Trophoblast cell (in vitro differentiated cells and primary cell): ENCODE results near the gene PPTC7.

ENCODE experiments used
- DNase-seq, 2 donors: peaks; one replicate each; pipeline ENCODE4 v3.0.0-alpha.2; 2016
- H2AFZ ChIP-seq: 2 replicates; pipeline ENCODE4 v1.6.1; 2013; ENCODE audit warnings: low read length, moderate library complexity, mild to moderate bottlenecking; ENCODE audit not compliant: insufficient read depth, poor library complexity
- H2AK5ac ChIP-seq: 2 replicates; pipeline ENCODE4 v1.6.1; 2013; ENCODE audit warnings: mild to moderate bottlenecking, low read length
- H2BK120ac ChIP-seq: 2 replicates; pipeline ENCODE4 v1.6.1; 2013; ENCODE audit warnings: low read length, mild to moderate bottlenecking, moderate library complexity; ENCODE audit not compliant: insufficient read depth, poor library complexity
- H2BK12ac ChIP-seq: 2 replicates; pipeline ENCODE4 v1.6.1; 2013; ENCODE audit warnings: mild to moderate bottlenecking, low read length, moderate library complexity
- H2BK5ac ChIP-seq: 2 replicates; pipeline ENCODE4 v1.6.1; 2013; ENCODE audit warnings: low read length, low read depth, moderate library complexity, mild to moderate bottlenecking; ENCODE audit not compliant: poor library complexity
- H3K14ac ChIP-seq: 2 replicates; pipeline ENCODE4 v1.6.1; 2013; ENCODE audit warnings: mild to moderate bottlenecking, low read length
- H3K18ac ChIP-seq: 2 replicates; pipeline ENCODE4 v1.6.1; 2013; ENCODE audit warnings: mild to moderate bottlenecking, low read length
- H3K23ac ChIP-seq: 2 replicates; pipeline ENCODE4 v1.6.1; 2013; ENCODE audit warnings: low read length
- H3K27ac ChIP-seq: 2 replicates; pipeline ENCODE4 v1.5.1; 2013; ENCODE audit warnings: low read depth, mild to moderate bottlenecking, inconsistent platforms, low read length, moderate library complexity
- H3K27me3 ChIP-seq: 2 replicates; pipeline ENCODE4 v1.6.1; 2013; ENCODE audit warnings: inconsistent platforms, mild to moderate bottlenecking, low read length, moderate library complexity; ENCODE audit not compliant: insufficient read depth
- H3K36me3 ChIP-seq, 2 experiments: 1 replicate in 1 of 2; 2 replicates in 1 of 2; pipeline ENCODE4 v1.6.1; 2013; ENCODE audit warnings: low read length in 2 of 2, mild to moderate bottlenecking in 2 of 2, moderate library complexity in 1 of 2; ENCODE audit not compliant: insufficient read depth in 2 of 2, control insufficient read depth in 1 of 2
- H3K4ac ChIP-seq: 2 replicates; pipeline ENCODE4 v1.6.1; 2013; ENCODE audit warnings: low read depth, mild to moderate bottlenecking, low read length, moderate library complexity
- H3K4me1 ChIP-seq, 2 experiments: 1 replicate in 1 of 2; 2 replicates in 1 of 2; pipeline ENCODE4 v1.6.1; 2013; ENCODE audit warnings: low read length in 2 of 2, mild to moderate bottlenecking in 2 of 2, moderate library complexity in 1 of 2; ENCODE audit not compliant: insufficient read depth in 2 of 2, control insufficient read depth in 1 of 2
- H3K4me2 ChIP-seq: 2 replicates; pipeline ENCODE4 v1.6.1; 2013; ENCODE audit warnings: inconsistent platforms, mild to moderate bottlenecking, low read length, moderate library complexity
- H3K4me3 ChIP-seq: 2 replicates; pipeline ENCODE4 v1.5.1; 2013; ENCODE audit warnings: mild to moderate bottlenecking, low read depth, low read length, inconsistent platforms
- H3K79me1 ChIP-seq: one replicate; pipeline ENCODE4 v1.6.1; 2013; ENCODE audit warnings: low read length
- H3K79me2 ChIP-seq: 2 replicates; pipeline ENCODE4 v1.6.1; 2013; ENCODE audit warnings: low read length, mild to moderate bottlenecking; ENCODE audit not compliant: control insufficient read depth, insufficient read depth, poor library complexity
- H3K9ac ChIP-seq: 2 replicates; pipeline ENCODE4 v1.6.1; 2013; ENCODE audit warnings: mild to moderate bottlenecking, low read length
- H3K9me3 ChIP-seq: 2 replicates; pipeline ENCODE4 v1.6.1; 2013; ENCODE audit warnings: low read depth, mild to moderate bottlenecking, control low read depth, inconsistent platforms, low read length; ENCODE audit not compliant: insufficient read depth
- H4K12ac ChIP-seq: 2 replicates; pipeline ENCODE4 v1.6.1; 2013; ENCODE audit warnings: low read depth, mild to moderate bottlenecking, low read length, moderate library complexity
- H4K8ac ChIP-seq: 2 replicates; pipeline ENCODE4 v1.6.1; 2013; ENCODE audit warnings: low read depth, mild to moderate bottlenecking, low read length, moderate library complexity
- H4K91ac ChIP-seq: one replicate; pipeline ENCODE4 v1.6.1; 2013; ENCODE audit warnings: low read depth, mild to moderate bottlenecking, low read length, moderate library complexity
- WGBS: extraction: QIAGEN DNeasy Blood & Tissue Kit; methylation state at CpG from one replicate; pipeline ENCODE4 v1.1.7; 2013; ENCODE audit warnings: missing lambda C conversion rate; ENCODE audit not compliant: insufficient read length, insufficient coverage; ENCODE audit errors: extremely low coverage; 5-methylcytosine and 5-hydroxymethylcytosine counted together

PPTC7 gene

GRCh38 chr12:110513842-110514241 lies 69.3 kb downstream of the PPTC7 start:
- Histone ChIP-seq H3K79me1 (no peaks in the 10 kb centered on the region), H3K36me3 (no peaks in the 10 kb centered on the region), H3K9me3 (no peaks in the 10 kb centered on the region), H3K4me2 (no peak overlapping the region), H3K4me3 (no peak overlapping the region), H2BK5ac (no peak overlapping the region), H3K4me1 (no peaks in the 10 kb centered on the region), H4K8ac (no peak overlapping the region), H4K91ac (no peak overlapping the region), H2BK120ac (no peak overlapping the region), H3K79me2 (no peaks in the 10 kb centered on the region), H3K18ac (no peak overlapping the region), H3K23ac (no peak overlapping the region), H3K9ac (no peak overlapping the region), H3K27ac (no peak overlapping the region), H3K27me3 (no peaks in the 10 kb centered on the region), H4K12ac (no peak overlapping the region), H2AFZ (no peak overlapping the region), H2BK12ac (no peak overlapping the region), H3K14ac (no peak overlapping the region), H3K4ac (no peak overlapping the region), H2AK5ac (no peak overlapping the region)
- WGBS: no CpG with 5 or more reads among the region's 6 CpGs
- no peak for DNase-seq

GRCh38 chr12:110508071-110508586 lies 75.0 kb downstream of the PPTC7 start:
- Histone ChIP-seq H2AK5ac (no peak overlapping the region), H2BK5ac (no peak overlapping the region), H3K4me2 (no peak overlapping the region), H3K9me3 (no peaks in the 10 kb centered on the region), H3K79me2 (no peaks in the 10 kb centered on the region), H2AFZ (no peak overlapping the region), H3K9ac (no peak overlapping the region), H3K79me1 (no peaks in the 10 kb centered on the region), H3K27me3 (no peaks in the 10 kb centered on the region), H3K4ac (no peak overlapping the region), H3K4me3 (no peak overlapping the region), H3K18ac (no peak overlapping the region), H4K8ac (no peak overlapping the region), H2BK120ac (no peak overlapping the region), H3K27ac (no peak overlapping the region), H3K23ac (no peak overlapping the region), H3K36me3 (no peaks in the 10 kb centered on the region), H4K12ac (no peak overlapping the region), H3K4me1 (no peaks in the 10 kb centered on the region), H3K14ac (no peak overlapping the region), H4K91ac (no peak overlapping the region), H2BK12ac (no peak overlapping the region)
- no CpG with 5 or more reads among the region's 4 CpGs for WGBS
- DNase-seq: peak; percentile 7 to 21

- Histone ChIP-seq H2BK12ac (no peak overlapping the region), H4K8ac (no peak overlapping the region)
Measured at GRCh38 chr12:110505332-110505731, 77.8 kb downstream of the PPTC7 start.

DNA sequence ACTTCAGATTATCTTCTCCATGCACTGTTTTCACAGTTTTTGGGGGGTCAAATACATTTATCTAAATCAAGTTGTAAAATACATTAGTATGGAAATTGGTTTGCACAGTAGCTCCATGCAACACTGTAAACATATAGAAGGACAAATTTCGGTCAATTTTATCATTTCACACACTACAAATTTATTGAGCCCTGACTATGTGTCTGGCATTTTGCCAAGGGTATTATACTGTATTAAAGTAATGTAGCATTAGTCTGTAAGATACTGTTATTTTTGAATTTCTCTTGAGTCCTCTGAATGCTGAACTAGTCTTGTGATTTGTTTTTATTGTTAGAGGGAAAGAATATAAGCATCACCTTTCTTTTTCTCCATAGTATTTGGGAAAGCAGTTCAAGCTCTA lies 79.7 kb downstream of the PPTC7 start:
- Histone ChIP-seq H4K91ac (no peak overlapping the region), H3K4me2 (no peak overlapping the region), H3K27ac (no peak overlapping the region), H3K4me3 (no peak overlapping the region), H3K9me3 (no peaks in the 10 kb centered on the region), H3K79me2 (peaks cover 5% of the 10 kb centered on the region), H3K23ac (no peak overlapping the region), H3K9ac (no peak overlapping the region), H4K8ac (no peak overlapping the region), H3K79me1 (peaks cover 5% of the 10 kb centered on the region), H3K36me3 (no peaks in the 10 kb centered on the region), H2AFZ (no peak overlapping the region), H3K14ac (no peak overlapping the region), H3K27me3 (no peaks in the 10 kb centered on the region), H3K4me1 (peaks cover 7% of the 10 kb centered on the region in 2 experiments), H3K4ac (no peak overlapping the region), H2BK5ac (no peak overlapping the region), H3K18ac (no peak overlapping the region), H2BK120ac (no peak overlapping the region), H2BK12ac (no peak overlapping the region), H2AK5ac (no peak overlapping the region), H4K12ac (no peak overlapping the region)
- DNase-seq: no peak
- no CpG with 5 or more reads among the region's 1 CpG for WGBS

More at GRCh38 chr12:110505332-110505731, 77.8 kb downstream of the PPTC7 start:
- Histone ChIP-seq H3K9ac (no peak overlapping the region), H2AFZ (no peak overlapping the region), H3K79me2 (peaks cover 5% of the 10 kb centered on the region), H3K4ac (no peak overlapping the region), H3K23ac (no peak overlapping the region), H3K27ac (no peak overlapping the region), H3K4me2 (no peak overlapping the region), H2BK120ac (no peak overlapping the region), H3K14ac (no peak overlapping the region), H2BK5ac (no peak overlapping the region), H3K27me3 (no peaks in the 10 kb centered on the region), H3K4me3 (no peak overlapping the region), H4K91ac (no peak overlapping the region), H3K79me1 (peaks cover 5% of the 10 kb centered on the region), H3K4me1 (peaks cover 7% of the 10 kb centered on the region in 2 experiments), H3K9me3 (no peaks in the 10 kb centered on the region), H3K18ac (no peak overlapping the region), H3K36me3 (no peaks in the 10 kb centered on the region), H2AK5ac (no peak overlapping the region), H4K12ac (no peak overlapping the region)
- no peak for DNase-seq
- WGBS: no CpG with 5 or more reads among the region's 3 CpGs
